IMR-90 (cell line): ENCODE data around the gene FKBP11. TPM values are rescaled to one million over a fixed set of nuclear protein-coding genes. Genes with fewer than 3 reads are reported as not detected.

Experiments
- ATAC-seq: fragments of 200-7000 bp; cut with Tn5 transposase; 2 replicates; pipeline ENCODE4 v1.9.1; 2020; ENCODE audit warnings: low read depth, mild to moderate bottlenecking, moderate library complexity
- BruUV-seq: library from RNA; stranded (reverse); fragments of 400-500 nt; replicated peaks from 2 replicates; lab custom pipeline; 2021; lab: Mats Ljungman, UMichigan
- CTCF ChIA-PET: fragments of 300-600 bp; formaldehyde crosslinking; extraction: SDS; loops from one replicate; lab custom pipeline; 2021; ENCODE audit warnings: antibody characterized with exemption; lab: Yijun Ruan, JAX
- POLR2A ChIA-PET: fragments of 300-600 bp; sonication (Branson Sonifier 250); formaldehyde crosslinking; loops from one replicate; lab custom pipeline; 2022; ENCODE audit warnings: antibody characterized with exemption; ENCODE audit not compliant: unreplicated experiment; lab: Charles Lee
- DNase-seq: peaks from one replicate; pipeline ENCODE4 v3.0.0; 2013
- H2AFZ ChIP-seq: replicated peaks from 2 replicates; pipeline ENCODE3; 2013; ENCODE audit warnings: low read length, mild to moderate bottlenecking; ENCODE audit not compliant: poor library complexity
- H2AK5ac ChIP-seq: 2 replicates; pipeline ENCODE4 v1.6.1; 2013; ENCODE audit warnings: low read depth, low read length, inconsistent platforms
- H2AK9ac ChIP-seq: replicated peaks from 2 replicates; pipeline ENCODE3; 2013; ENCODE audit warnings: mild to moderate bottlenecking, low read depth, low read length, moderate library complexity; ENCODE audit not compliant: poor library complexity
- H2BK120ac ChIP-seq: 2 replicates; pipeline ENCODE4 v1.6.1; 2013; ENCODE audit warnings: low read depth, low read length, inconsistent platforms
- H2BK15ac ChIP-seq: 3 replicates; pipeline ENCODE4 v1.6.1; 2013; ENCODE audit warnings: low read depth, low read length, inconsistent platforms
- H2BK20ac ChIP-seq: 2 replicates; pipeline ENCODE4 v1.6.1; 2013; ENCODE audit warnings: low read depth, mild to moderate bottlenecking, inconsistent platforms, low read length, moderate library complexity
- H2BK5ac ChIP-seq: 2 replicates; pipeline ENCODE4 v1.6.1; 2013; ENCODE audit warnings: mild to moderate bottlenecking, low read depth, low read length, inconsistent platforms; ENCODE audit not compliant: poor library complexity, severe bottlenecking
- H3K14ac ChIP-seq: replicated peaks from 2 replicates; pipeline ENCODE4 v1.6.1; 2013; ENCODE audit warnings: low read depth, low read length, inconsistent platforms
- H3K18ac ChIP-seq: 2 replicates; pipeline ENCODE4 v1.6.1; 2013; ENCODE audit warnings: low read depth, low read length, control low read depth
- H3K23ac ChIP-seq: 2 replicates; pipeline ENCODE4 v1.6.1; 2013; ENCODE audit warnings: low read depth, low read length, inconsistent platforms
- H3K27ac ChIP-seq: 2 replicates; pipeline ENCODE4 v1.5.1; 2013; ENCODE audit warnings: mild to moderate bottlenecking, control low read depth, low read length; ENCODE audit not compliant: insufficient read depth
- H3K27me3 ChIP-seq: 2 replicates; pipeline ENCODE4 v1.6.1; 2013; ENCODE audit warnings: low read length; ENCODE audit not compliant: control insufficient read depth, insufficient read depth
- H3K36me3 ChIP-seq: 2 replicates; pipeline ENCODE4 v1.6.1; 2013; ENCODE audit warnings: low read length, mixed read lengths; ENCODE audit not compliant: control insufficient read depth, insufficient read depth
- H3K4ac ChIP-seq: 2 replicates; pipeline ENCODE4 v1.6.1; 2013; ENCODE audit warnings: low read depth, low read length, inconsistent platforms
- H3K4me1 ChIP-seq: 2 replicates; pipeline ENCODE4 v1.6.1; 2013; ENCODE audit warnings: low read length, mixed read lengths; ENCODE audit not compliant: control insufficient read depth, insufficient read depth
- H3K4me2 ChIP-seq: 2 replicates; pipeline ENCODE4 v1.6.1; 2013; ENCODE audit warnings: low read depth, mild to moderate bottlenecking, control low read depth, low read length, moderate library complexity
- H3K4me3 ChIP-seq: 2 replicates; pipeline ENCODE4 v1.5.1; 2013; ENCODE audit warnings: low read depth, mild to moderate bottlenecking, control low read depth, low read length, moderate library complexity; ENCODE audit not compliant: insufficient read depth
- H3K56ac ChIP-seq: 2 replicates; pipeline ENCODE4 v1.6.1; 2013; ENCODE audit warnings: low read length, inconsistent platforms; ENCODE audit not compliant: insufficient read depth; ENCODE audit errors: extremely low read depth
- H3K79me1 ChIP-seq, 2 experiments: 2 replicates each; pipeline ENCODE4 v1.6.1; 2013; ENCODE audit warnings: low read length in 2 of 2, inconsistent platforms in 1 of 2, low read depth in 1 of 2
- H3K9ac ChIP-seq: 2 replicates; pipeline ENCODE4 v1.6.1; 2013; ENCODE audit warnings: low read depth, low read length, control low read depth
- H3K9me1 ChIP-seq: 2 replicates; pipeline ENCODE4 v1.6.1; 2013; ENCODE audit warnings: low read length, inconsistent platforms; ENCODE audit not compliant: insufficient read depth
- H3K9me3 ChIP-seq: 2 replicates; pipeline ENCODE4 v1.6.1; 2013; ENCODE audit warnings: low read length; ENCODE audit not compliant: control insufficient read depth, insufficient read depth
- H4K20me1 ChIP-seq: 2 replicates; pipeline ENCODE4 v1.6.1; 2013; ENCODE audit warnings: low read length, inconsistent platforms; ENCODE audit not compliant: insufficient read depth
- H4K5ac ChIP-seq: 2 replicates; pipeline ENCODE4 v1.6.1; 2013; ENCODE audit warnings: mild to moderate bottlenecking, low read depth, low read length, control low read depth
- H4K8ac ChIP-seq, 2 experiments: 2 replicates each; pipeline ENCODE4 v1.6.1; 2013; ENCODE audit warnings: low read depth in 2 of 2, low read length in 2 of 2, control low read depth in 1 of 2, inconsistent platforms in 1 of 2
- H4K91ac ChIP-seq: 2 replicates; pipeline ENCODE4 v1.6.1; 2013; ENCODE audit warnings: low read depth, low read length, inconsistent platforms; ENCODE audit not compliant: insufficient read depth
- MXI1 ChIP-seq: IDR thresholded peaks from 2 replicates; pipeline ENCODE4 v1.6.1; 2012; ENCODE audit warnings: low read depth, mild to moderate bottlenecking, low read length, moderate library complexity, borderline replicate concordance
- WGBS, 2 experiments: methylation state at CpG; one replicate each; pipeline versions ENCODE4 v1.1.5 to v1.1.7; 2013; ENCODE audit warnings: missing lambda C conversion rate in 2 of 2; ENCODE audit not compliant: insufficient read length in 1 of 2; ENCODE audit errors: extremely low coverage in 2 of 2; 5-methylcytosine and 5-hydroxymethylcytosine counted together
- dilution Hi-C: fragments of 300-500 bp; cut with HindIII; formaldehyde crosslinking; loops from one replicate; pipeline ENCODE4 v1.14.3; 2018; ENCODE audit warnings: low sequenced_read_pairs; ENCODE audit not compliant: unreplicated experiment
- in situ Hi-C: fragments of 300-500 bp; cut with MboI; formaldehyde crosslinking; loops from 3 replicates; pipeline ENCODE4 v1.14.3; 2019; ENCODE audit warnings: low sequenced_read_pairs, inconsistent platforms, mixed read lengths
- intact Hi-C: fragments of 100-400 bp; cut with micrococcal nuclease; formaldehyde crosslinking; loops from 2 replicates; pipeline ENCODE4 v1.10.0; 2022
- polyA plus RNA-seq, 3 experiments: library from polyadenylated mRNA; depleted of rRNA; stranded (reverse); fragments of >200 nt; gene quantifications; 2 replicates each; pipeline ENCODE4 v1.2.3, GENCODE V29; 2012; ENCODE audit warnings: low replicate concordance in 1 of 3
- total RNA-seq: library from RNA; depleted of rRNA; stranded (reverse); fragments of >200 nt; gene quantifications from 2 replicates; pipeline ENCODE4 v1.2.3, GENCODE V29; 2012

The FKBP11 gene
- total and polyA plus RNA-seq, 2 of the 4 experiments (the other 2 are of a cell fraction), result 5.0 to 40.0 TPM

GRCh38 chr12:48938805-48939204, 13.5 kb upstream of the FKBP11 start:
- POLR2A ChIA-PET, result no interaction called here
- ATAC-seq, result no peak
- in situ Hi-C loops, result loop anchor here (5.0 kb wide), 1 partner anchor 87 kb away; the partner anchor contains the start of gene DDX23

More at GRCh38 chr12:48938805-48939204, 13.5 kb upstream of the FKBP11 start:
- no peak overlapping the region for H2AFZ ChIP-seq
- no peak overlapping the region for H3K27ac ChIP-seq
- no peak overlapping the region for H3K4me2 ChIP-seq
- no peak overlapping the region for H3K4ac ChIP-seq
- H3K4me3 ChIP-seq, result no peak overlapping the region
- TF ChIP-seq MXI1, result no peak
- H2BK15ac ChIP-seq, result no peak overlapping the region
- no peak overlapping the region for H3K23ac ChIP-seq
- peaks cover 30 to 80% of the 10 kb centered on the region in 2 experiments for H3K79me1 ChIP-seq
- no peak overlapping the region for H3K18ac ChIP-seq
- no peak overlapping the region for H2BK5ac ChIP-seq
- H2AK9ac ChIP-seq, result no peak overlapping the region
- H3K9me1 ChIP-seq, result 0 out of 2 replicates have a peak, but pooled peaks cover 13% of the 10 kb centered on the region
- no peak for DNase-seq
- whole genome bisulfite sequencing, 2 experiments, result 100% methylated on average over 3 of the region's 7 CpGs; no CpG with 5 or more reads in 1 of the 2 experiments
- no peak overlapping the region for H2BK20ac ChIP-seq
- BruUV-seq, result no TSS peak
- no peaks in the 10 kb centered on the region for H3K9me3 ChIP-seq
- intact Hi-C loops, result no loop called here
- H4K5ac ChIP-seq, result no peak overlapping the region
- H2AK5ac ChIP-seq, result no peak overlapping the region
- dilution Hi-C loops, result no loop called here
- H3K36me3 ChIP-seq, result peaks cover 50% of the 10 kb centered on the region
- no peaks in the 10 kb centered on the region for H3K27me3 ChIP-seq
- peaks cover 73% of the 10 kb centered on the region for H4K20me1 ChIP-seq
- no peaks in the 10 kb centered on the region for H3K4me1 ChIP-seq
- H4K91ac ChIP-seq, result no peak overlapping the region
- H4K8ac ChIP-seq, result no peak overlapping the region
- H3K9ac ChIP-seq, result no peak overlapping the region
- no peak overlapping the region for H3K56ac ChIP-seq
- no peak overlapping the region for H2BK120ac ChIP-seq
- no peak overlapping the region for H3K14ac ChIP-seq
- CTCF ChIA-PET, result interaction anchor here (0.5 kb wide), 1 partner anchor 104 kb away, joined by 3 read pairs; no protein-coding TSS in a partner anchor
